GM18519 (cell line): ENCODE measurements around the gene TGFBR3.
"Not testable (repeated sequence)": the region's sequence is repeated elsewhere in the genome, so short reads cannot be mapped to it uniquely, and the experiment has no call there.

Experiments used
- ATAC-seq: cut with Tn5 transposase; IDR thresholded peaks from one replicate; pipeline ENCODE4 v1.9.1; 2021; ENCODE audit warnings: mild to moderate bottlenecking, moderate library complexity; ENCODE audit not compliant: unreplicated experiment, low FRiP score

Gene TGFBR3

GRCh38 chr1:91852011-91852410 is 33.9 kb downstream of the TGFBR3 start:
- not testable (repeated sequence) for ATAC-seq

DNA sequence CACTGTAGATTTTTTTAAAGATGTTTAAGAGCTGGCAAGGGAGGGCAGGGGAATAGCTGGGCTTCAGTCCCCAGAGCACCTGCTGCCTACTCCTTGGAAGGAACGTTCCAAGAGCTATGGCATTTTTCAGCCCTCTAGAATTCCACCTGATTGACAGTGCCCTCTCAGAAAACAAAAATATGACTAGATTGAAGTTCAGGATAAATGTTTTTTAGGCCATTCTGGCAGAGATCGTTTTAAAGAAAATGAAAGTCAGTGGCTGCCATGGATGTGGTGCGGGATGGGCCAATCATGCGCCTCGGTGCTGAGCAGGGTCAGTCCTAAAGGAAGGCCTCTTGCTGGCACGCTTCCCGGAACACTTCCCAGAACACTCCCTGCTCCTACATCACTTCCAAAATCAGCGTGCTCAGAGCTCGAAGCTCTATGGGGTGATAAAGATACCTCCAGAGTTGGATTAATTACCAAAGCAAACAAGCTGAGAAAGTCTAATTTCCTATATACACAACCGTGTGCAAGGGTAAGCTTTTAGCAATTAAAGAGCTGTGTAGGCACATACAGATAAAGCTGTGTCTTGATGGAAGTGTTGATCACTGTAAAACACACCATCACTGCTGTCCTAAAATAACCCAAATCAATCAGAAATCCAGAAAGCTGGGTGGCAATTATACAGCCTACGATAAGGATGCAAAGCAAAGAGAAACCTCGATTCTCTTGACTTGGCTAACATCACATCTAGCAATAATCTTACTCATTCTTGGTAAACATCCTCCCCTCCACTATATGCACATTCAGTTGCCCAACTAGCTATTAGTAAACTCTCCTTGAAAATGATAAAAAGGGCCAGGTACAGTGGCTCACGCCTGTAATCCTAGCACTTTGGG is 34.6 kb downstream of the TGFBR3 start:
- ATAC-seq = no peak

DNA sequence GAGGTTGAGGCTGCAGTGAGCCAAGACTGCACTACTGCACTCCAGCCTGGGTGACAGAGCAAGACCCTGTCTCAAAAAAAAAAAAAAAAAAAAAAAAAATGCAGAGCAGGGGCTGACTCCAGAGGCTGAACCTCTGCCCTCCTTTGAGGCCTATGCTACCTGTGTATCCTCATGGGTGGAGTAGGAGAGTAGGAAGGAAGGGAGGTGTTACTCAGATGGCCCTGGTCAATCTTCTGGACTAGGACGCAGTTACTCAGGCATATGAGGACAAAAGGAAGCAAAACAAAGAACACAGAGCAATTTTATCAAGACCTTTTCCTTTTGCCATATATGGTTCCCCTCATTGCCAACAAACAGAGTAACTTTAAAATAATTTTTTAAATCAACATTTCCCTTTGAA is 35.2 kb downstream of the TGFBR3 start:
- no peak for ATAC-seq

GRCh38 chr1:91847851-91848250 is 38.1 kb downstream of the TGFBR3 start:
- no peak for ATAC-seq

DNA sequence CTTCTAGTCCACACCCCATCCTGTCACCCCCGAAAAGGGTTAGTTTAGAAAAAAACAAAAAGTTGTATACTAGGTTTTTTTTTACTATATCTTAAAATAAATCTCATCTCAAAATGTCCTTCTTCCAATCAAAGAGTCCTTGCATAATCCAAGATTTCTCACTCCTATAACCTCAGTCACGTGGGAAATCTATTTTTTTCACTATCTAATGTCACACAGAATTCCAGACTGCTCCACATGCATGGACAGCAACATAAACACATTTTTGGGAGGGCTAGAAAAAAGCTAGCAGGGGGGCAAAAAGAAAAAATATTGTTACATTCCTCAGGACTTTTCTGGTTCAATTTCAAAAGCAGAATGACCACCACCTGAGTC is 39.3 kb downstream of the TGFBR3 start:
- ATAC-seq = no peak

DNA sequence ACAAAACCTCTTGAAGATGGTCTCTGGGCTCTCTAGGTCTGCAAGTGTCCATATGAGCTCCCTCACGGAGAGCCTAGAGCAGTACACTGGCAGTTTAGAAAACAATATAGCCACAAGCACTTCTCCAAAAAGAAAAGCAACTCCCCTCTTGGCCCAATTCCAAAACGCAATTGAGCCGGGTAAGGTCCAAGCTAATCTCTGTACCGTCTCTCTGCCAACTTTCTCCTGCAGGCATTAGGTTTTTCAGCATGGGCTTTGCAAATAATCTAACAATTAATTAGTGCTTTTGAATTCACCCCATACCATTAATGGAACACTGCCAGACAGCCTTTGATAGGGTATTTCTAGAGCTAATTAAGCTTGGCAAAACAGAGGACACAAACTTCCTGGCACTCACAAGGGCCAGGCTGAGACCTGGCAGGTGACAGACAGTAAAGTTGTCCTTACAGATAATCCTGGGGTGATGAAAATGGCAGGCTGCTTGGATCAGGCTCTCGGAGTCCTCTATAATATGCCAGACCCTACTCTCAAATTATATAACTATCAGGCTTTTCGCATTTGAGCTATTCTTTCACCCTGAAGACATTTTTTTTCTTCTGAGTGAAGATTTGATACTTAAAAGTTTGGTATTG is 39.8 kb downstream of the TGFBR3 start:
- no peak for ATAC-seq

DNA sequence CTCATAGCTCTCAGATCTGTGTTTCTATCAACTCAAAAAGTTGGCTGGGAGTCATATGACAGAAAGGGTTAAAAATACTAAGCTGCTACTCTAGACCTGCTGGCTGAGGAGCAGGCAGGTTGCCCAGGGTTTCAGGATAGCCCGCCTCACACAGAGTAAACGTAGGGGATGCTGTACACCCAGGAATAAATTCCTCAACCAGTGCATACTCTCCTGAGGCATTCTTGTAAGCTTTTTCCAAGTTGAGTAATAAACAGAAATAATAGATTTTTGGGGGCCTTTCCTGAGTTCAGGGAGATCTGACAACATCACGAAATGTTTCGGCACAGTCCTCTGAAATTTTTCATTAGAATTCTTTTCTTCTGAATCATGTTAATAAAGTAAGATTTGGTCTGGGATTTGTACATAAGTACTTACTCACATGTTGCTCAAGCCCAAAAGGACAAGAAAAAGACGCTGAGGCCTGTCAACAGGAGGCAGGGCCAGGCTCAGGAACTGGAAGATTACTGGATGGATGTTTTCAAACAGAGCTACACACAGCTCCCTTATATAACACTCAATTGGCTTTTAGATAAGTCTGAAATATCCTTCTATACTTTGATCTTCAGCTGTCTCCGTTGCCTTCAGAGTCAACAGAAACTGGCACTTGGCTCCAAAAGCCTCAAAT is 41.0 kb downstream of the TGFBR3 start:
- ATAC-seq = no peak

DNA sequence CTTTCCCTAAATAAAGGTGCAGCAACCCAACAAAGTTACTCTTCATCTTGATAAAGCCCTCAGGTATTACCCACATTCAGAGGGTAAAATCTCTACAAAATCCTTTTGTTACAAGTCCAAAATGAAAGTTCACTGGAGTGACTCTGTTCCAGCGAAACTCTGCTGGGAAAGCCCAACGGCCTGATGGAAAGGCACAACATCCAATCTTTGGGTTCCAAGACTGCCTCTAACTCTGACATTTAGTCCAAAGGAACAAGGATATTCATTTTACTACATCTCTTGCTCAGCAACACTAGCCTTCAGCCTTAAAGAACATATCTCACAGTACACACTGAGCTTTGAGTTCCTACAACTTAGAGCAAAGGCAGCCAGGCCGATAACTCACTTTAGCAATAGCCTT is 42.1 kb downstream of the TGFBR3 start:
- no peak for ATAC-seq

GRCh38 chr1:91842563-91842962 is 43.4 kb downstream of the TGFBR3 start:
- ATAC-seq = no peak

DNA sequence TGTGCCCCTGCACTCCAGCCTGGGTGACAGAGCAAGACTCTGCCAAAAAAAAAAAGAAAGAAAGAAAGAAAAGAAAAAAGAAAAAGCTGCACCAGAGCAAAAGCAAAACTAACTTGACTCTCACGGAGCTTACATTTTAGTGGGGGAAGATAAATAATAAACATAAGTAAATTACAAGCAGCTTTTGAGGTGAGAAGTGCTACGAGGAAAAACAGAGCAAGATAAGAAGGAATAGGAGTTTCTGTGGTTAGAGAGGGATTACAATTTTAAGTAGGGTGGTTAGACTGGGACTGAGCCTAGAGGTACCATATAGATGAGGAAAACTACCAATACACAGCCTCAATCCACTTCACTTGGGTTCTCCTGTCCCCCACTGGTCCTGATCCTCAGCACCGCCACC is 43.9 kb downstream of the TGFBR3 start:
- ATAC-seq = no peak

DNA sequence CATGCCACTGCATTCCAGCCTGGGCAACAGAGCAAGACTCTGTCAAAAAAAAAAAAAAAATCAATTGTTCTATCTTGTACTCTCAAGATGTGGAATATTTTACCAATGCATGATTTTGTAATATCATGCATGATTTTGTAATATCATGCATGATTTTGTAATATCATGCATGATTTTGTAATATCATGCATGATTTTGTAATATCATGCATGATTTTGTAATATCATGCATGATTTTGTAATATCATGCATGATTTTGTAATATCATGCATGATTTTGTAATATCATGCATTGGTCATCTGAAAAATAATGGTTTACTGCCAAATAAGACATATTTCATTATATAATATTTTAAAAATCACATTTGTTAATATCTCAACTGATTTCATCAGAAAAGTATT is 45.7 kb downstream of the TGFBR3 start:
- not testable (repeated sequence) for ATAC-seq

DNA sequence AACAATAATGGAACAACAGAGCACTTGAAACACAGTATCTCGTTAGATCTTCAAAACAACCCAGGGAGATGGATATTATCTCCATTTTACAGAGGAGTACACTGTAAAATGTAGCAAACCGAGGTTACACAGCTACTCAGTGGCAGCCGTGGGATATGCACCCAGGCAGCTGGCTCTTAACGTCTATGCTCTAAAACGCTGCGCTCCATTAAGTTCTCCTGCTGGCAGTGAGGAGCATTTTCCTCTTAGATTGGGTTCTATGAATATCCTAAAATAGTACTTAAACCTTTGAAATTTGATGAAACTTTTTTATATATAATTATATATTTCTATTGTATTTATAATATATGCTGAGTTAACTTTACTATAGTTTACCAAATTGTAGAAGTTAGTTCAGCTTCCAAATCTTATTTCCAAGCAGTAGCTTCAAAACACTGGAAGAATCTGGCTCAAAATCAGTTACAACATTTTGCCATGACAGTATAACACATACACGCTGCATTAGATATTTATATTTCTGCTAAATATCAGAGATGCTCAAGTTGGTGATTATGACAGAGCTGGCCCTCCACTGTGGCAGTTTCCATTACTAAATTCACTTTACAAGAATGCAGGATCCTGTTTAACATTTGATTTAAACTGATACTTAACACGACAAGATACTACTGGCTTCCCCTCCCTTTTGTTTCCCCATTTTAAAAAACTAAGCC is 49.5 kb downstream of the TGFBR3 start:
- no peak for ATAC-seq

- no peak for ATAC-seq
These were observed 50.8 kb downstream of the TGFBR3 start for GRCh38 chr1:91835087-91835521.

DNA sequence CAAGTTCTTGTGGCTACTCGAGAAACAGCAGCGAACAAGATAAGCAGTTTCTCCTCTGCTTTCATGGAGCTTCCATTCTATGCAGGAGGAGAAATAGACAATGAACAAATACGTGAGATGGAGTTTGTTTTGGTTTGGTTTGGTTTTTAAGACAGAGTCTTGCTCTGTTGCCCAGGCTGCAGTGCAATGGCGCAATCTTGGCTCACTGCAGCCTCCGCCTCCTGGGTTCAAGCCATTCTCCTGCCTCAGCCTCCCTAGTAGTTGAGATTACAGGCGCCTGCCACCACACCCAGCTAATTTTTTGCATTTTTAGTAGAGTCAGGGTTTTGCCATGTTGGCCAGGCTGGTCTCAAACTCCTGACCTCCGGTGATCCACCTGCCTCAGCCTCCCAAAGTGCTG is 51.4 kb downstream of the TGFBR3 start:
- ATAC-seq = not testable (repeated sequence)

DNA sequence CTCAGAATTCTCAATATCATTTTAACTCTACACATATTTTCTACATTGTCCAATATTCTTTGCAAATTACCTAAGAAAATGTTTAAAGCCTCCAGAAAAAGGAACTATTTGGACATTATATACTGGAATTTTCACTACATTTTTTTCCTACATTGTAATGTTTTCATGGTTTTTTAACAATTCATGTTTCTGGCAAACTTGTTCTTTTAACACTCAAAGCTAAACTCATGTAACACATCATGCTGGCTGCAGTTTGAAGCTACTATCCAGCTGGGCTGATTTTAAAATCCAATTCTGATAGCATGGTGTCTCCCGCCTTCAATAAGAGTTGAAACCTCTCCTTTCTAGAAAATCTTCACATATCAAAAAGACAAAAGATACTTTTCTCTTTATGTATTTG is 52.0 kb downstream of the TGFBR3 start:
- no peak for ATAC-seq

DNA sequence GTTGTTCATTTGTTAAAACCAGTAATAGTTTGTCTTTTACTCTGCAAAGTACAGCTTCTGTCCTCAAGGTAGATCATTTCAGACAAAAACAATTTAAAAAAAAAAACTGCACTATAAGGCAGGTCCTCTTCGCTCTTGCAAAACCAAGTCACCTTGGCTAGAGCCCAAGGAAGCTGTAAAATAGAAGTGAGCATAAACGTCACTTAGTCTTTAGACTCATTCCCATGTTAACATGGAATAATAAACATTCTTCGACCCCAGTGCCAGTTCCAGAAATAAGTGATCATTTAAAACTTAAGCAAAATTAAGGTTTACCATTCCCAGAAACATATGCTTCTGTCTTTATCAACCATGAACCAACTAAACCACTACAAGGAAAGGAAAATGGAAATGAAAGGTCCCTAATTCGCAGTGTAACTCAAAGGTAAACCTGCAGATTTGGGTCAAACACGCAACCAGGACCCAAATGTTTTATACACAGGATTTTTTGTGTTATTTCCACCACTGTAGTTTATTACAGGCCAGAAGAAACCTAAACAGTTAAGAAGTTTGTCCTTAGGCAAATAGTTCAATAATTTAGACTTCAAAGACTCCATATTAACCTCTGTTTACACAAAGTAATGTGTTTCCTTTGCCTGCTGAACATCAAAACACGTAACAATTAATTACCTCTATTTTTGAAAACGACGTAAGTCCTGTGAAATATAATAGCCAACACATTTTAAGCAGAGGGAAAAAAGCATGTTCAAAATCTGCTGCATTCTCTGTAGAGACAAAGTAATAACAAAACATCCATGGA is 54.6 kb downstream of the TGFBR3 start:
- ATAC-seq = no peak

DNA sequence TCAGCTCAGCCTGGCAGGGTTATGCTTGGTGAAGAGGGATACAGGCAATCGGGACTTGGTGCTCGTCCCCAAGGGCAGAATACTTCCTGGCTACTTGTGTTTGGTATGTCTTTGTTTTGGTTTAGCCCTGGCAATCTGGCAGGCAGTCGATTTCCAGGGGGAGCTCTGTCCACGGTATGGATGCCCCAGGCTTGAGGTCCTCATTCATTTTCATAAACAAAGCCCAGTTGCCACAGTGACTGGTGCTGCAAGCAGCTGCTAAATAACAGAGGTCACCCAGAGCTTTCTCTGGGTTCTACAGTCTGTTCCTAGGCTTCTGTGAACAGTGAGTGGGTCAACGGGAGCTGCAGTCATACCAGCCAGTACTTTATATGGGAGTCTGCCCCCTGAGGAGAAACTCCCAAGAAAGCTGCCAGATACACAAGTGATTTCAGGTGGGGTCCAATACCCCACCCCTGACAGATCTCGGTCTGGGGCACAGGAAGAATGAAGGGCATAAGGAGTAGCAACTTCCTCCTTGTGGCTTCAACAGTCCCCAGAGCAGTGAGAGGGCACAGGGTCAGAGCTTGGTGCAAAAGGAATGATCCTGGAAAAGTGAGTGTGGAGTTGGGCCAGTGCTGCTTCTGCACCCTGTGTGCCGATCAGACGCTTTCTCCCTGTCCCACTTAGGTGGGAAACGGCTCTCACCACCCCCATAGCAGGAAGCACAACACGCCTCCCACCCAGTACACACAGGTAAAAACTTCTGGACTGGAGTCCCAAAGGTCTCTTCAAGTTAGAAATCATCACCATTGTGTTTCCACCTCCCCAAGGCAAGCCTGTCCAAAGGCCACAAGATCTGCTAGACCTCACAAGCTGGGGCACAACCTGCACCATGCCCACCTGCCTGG is 55.5 kb downstream of the TGFBR3 start:
- ATAC-seq = no peak

DNA sequence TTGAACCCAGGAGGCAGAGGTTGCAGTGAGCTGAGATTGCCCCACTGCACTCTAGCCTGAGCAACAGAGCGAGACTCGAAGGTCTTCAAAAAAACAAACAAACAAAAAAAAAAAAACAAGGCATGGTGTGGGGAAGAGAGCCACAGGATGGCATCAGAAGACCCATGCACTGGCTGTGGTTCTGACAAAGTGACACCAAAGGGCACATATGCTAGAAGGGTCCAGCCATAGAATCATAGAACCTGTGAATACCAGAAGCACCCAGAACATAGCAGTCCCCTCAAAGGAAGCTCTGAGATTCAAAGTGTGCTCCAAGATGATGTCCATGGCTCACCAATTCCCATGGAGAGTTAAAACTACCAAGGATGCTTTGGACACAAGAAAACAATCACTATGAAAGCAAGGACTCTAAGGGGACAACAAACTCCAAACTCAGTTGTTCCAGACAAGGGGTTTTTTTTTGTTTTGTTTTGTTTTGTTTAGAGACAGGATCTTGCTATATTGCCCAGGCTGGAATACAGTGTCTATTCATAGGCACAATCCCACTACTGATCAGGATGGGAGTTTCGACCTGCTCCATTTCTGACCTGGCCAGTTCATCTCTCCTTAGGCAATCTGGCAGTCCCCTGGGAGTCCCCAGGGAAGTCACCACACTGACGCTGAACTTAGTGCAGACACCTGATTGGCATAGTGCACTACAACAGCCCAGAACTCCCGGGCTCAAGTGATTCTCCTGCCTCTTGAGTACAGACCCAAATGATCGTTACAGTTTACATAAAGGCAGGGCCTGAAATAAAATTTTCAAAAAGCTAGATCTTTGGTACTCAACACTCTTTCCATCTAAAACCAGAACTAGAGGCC is 56.4 kb downstream of the TGFBR3 start:
- ATAC-seq = no peak
